ENCODE measurements around the gene GRIP2. TPM values are rescaled to one million over a fixed set of nuclear protein-coding genes. Genes with fewer than 3 reads are reported as not detected.

GRIP2 gene
- total RNA-seq, 2 donors from 2014 or later = 18.2 to 19.8 TPM

DNA sequence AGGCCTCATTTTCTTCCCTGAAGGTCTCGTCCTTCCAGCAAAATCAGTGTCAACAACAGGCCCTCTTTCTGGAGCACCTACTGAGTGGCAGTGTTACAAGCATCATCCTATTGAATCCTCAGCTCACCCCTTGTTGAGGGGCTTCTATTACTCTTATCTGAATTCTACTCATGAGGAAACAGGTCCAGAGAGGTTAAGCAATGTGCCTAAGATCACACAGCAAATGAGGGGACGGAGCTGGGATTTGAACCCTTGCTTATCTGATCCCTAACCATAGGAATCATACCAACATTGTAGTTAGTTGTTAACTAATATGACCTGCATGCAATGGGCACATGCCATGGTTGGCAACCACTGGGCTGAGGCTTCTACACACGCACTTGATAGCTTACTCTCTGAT, 74.7 kb downstream of the GRIP2 start:
- DNase-seq (no peak), ATAC-seq (no peak)
- intact Hi-C loops (cut with DNase I) = loop anchor here (5.0 to 10.0 kb wide), 2 partner anchors 203 to 811 kb away; no protein-coding TSS in a partner anchor

DNA sequence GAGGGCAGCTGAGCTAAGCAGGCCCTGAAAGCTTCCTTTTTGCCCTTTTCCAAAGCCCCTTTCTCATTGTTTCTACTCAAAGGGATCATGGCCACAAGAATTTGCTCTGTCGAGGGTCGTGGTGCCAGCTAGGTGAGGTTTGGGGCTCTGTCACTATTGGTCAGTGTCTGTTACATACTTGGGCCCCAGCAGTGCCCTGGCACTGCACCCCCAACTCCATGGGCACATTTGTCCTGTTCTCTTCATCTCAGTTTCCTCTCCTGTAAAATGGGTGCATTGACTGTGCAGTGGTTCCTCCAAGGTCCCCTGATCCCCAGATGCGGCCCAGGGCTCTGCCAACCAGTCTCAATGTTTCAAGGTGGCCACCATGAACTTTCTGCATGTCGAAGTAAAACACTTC, 75.6 kb downstream of the GRIP2 start:
- intact Hi-C loops (cut with DNase I) = loop anchor here in 1 of 2 donors (10.0 kb wide), 1 partner anchor 810 kb away; no protein-coding TSS in a partner anchor
- no peak for ATAC-seq
- DNase-seq = no peak

DNA sequence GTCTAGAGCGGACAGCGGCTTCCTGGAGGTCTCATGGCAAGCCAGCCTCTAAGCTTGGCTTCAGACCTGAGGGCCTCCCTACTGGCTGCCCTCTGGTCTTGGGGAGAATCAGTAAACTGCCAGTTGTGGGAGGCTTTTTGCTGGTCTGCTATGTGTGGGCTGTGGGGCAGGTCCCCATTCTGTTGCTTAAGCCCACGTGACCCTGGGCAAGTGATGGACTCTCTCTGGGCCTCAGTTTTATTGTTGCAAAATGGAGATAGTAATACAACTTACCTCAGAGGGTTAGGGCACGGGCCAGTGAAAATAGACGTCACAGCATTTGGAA, 76.0 kb downstream of the GRIP2 start:
- intact Hi-C loops (cut with DNase I) = loop anchor here in 1 of 2 donors (10.0 kb wide), 1 partner anchor 809 kb away; no protein-coding TSS in a partner anchor
- DNase-seq = no peak
- ATAC-seq = no peak

DNA sequence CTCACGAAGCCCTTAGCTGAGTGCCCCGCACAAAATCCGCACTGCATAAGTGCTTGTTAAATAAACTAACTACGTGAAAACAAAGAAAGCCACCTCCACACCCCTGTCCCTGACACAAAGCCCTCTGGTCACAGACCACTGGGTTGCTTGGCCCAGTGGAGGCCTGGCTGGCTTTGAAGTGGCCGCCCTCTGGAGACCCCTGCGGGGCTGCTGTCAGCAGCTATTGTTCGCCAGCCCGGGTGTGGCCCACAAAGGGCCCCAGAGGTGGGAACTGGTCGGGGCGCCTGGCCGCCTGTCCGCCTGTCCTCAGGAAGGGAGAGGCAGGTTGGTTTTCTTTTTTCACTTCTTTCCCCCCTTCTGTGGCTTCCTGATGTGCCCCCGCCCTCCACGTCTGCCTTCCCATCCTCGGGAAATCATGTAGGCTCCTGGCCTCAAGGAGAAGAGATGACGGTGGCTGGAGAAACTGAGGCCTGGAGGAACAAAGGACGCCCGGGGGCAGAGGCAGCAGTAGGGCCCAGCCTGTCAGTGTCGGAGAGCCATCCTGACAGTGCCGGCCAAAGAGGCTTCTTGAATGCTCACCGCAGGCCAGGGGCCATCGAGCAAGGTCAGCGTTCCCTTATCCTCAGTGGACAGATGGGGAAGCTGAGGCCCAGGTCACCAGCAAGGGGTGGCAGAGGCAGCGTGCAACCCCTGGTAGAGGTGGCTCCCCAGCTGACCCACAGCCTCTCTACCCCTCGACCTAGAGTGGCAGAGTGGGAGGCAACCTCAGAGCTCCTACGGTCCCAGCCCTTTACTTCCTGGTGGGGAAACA, 76.6 kb downstream of the GRIP2 start:
- ATAC-seq (no peak), DNase-seq (no peak)
- intact Hi-C loops (cut with DNase I) = loop anchor here in 1 of 2 donors (10.0 kb wide), 1 partner anchor 809 kb away; no protein-coding TSS in a partner anchor

DNA sequence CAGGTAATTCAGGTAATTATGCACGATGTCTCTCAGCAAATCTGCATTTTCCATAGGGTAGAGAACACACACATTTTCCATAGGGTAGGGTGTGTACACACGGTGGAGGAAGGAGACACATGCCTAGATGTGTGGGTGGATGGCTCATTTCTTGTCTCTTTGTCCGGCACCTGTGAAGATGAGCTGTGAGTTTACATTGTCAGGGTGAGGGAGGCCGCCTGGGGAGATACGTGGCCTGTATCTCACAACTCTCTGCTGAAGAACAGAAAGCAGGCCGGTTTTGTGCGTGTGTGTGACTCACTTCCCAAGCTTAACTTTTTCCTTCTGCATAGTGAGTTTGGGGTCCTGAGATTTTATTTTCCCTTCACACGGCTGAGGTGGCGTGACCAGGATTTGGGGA, 77.4 kb downstream of the GRIP2 start:
- DNase-seq (no peak), ATAC-seq (no peak)
- intact Hi-C loops (cut with DNase I) = loop anchor here in 1 of 2 donors (10.0 kb wide), 1 partner anchor 808 kb away; no protein-coding TSS in a partner anchor

DNA sequence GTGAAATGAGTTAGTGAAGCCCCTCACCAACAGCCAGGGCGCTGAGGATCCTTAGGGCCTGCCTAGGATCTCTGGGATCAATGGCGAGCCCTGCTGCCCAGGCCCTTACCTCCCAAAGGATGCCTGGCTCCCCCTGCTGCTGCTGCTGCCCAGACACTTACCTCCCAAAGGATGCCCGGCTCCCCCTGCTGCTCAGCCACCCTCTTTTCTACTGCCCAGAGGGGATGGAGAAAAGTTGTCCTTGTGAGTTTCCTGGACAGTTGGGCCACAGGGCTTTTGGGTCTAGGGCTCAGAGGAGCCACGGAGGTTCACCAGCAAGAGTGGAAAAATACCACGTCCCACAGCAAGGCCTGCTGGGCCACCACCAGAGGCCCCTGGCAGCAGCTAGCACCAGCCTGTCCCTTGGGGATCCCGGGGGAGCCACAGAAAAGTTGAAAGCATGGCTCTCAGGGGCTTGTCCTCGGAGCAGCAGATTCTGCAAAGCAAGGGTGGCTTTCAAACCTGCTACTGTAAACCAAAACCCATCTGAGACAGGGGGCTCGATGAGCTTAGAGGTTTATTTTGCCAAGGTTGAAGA, 78.3 kb downstream of the GRIP2 start:
- DNase-seq (no peak), ATAC-seq (peak; percentile 6 to 31)
- intact Hi-C loops (cut with DNase I) = loop anchor here in 1 of 2 donors (2.0 to 10.0 kb wide), 2 partner anchors 201 to 807 kb away; no protein-coding TSS in a partner anchor

DNA sequence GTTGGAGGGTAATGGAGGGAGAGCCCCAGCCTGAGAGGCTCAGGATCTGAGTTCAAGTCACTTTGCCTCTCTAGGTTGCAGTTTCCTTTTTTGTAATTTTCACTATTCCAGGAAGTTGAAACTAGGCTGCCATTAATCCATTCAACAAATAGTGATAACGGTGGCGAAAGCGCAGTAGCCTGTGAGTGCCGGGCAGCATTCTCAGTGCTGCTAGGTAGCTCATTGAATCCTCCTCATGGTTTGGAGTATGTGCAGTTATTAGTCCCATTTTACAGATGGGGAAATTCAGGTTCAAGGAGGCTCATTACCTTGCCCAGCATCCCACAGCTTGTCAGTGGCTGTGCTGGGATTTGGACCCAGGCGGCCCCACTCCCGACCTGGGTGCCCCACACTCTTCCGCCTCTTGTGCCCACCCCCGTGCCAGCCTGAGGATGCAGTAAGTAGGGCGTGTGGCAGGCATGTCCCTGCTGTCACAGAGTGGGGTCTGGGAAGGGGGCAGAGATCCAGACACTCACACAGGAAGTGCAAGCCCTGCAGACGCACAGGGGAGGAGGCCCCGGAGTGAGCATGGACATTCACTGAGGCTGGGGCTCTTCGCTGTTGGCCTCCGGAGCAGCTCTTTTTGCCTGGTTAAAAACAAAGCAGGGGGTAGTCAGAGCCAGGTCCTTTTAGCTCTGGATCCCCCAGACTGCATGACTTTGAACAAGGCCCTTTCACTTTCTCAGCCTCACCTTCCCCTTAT, 79.0 kb downstream of the GRIP2 start:
- intact Hi-C loops (cut with DNase I) = loop anchor here in 1 of 2 donors (2.0 to 10.0 kb wide), 2 partner anchors 200 to 806 kb away; no protein-coding TSS in a partner anchor
- DNase-seq (no peak), ATAC-seq (no peak)

DNA sequence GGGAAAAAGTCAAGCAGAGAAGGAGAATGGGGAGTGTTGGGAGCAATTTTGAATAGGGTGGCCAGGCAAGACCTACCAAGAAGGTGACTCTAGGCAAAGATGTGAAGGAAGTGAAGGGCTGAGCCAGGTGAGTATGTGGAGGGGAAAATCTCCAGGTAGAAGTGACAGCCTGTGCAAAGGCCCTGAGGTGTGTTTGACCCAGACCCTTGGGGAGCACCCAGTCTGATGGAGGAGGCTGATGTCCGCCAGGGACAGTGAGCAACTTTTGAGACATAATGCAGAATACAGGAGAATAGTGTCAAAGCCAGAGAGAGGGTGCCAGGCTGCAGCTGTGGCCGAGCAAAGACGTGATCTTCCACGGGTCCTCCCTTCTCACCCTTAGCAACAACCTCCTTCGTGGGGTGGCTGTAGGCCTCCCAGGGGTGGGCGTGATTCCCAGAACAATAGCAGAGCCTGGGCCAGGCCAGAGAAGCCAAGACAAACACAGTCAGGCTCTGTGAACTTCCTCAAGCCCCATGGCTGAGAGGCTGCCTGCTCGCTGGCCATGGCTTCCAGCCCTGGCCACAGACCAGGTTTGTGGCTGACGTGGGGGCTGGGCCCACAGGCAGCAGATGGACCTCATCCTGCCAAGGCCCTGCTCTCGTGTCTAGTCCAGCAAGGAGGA, 79.7 kb downstream of the GRIP2 start:
- DNase-seq (peak; percentile 83), ATAC-seq (peak; percentile 86 to 90)
- intact Hi-C loops (cut with DNase I) = loop anchor here in 1 of 2 donors (2.0 to 10.0 kb wide), 2 partner anchors 200 to 806 kb away; no protein-coding TSS in a partner anchor

DNA sequence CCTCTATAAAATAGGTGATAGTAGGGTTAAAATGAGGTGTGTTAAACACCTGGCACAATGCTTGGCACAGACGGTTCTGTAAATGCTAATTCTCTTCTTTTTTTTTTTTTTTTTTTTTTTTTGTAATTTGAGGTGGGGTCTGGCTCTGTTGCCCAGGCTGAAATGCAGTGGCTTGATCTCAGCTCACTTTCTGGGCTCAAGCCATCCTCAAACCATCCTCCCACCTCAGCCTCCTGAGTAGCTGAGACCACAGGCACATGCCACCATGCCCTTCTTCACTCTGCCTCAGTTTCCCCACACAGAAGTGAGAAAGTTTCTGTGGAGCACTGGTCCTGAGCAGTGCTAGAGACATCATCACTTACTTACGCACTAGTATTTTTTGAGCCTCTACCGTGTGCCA, 80.4 kb downstream of the GRIP2 start:
- ATAC-seq = no peak
- no peak for DNase-seq
- intact Hi-C loops (cut with DNase I) = loop anchor here in 1 of 2 donors (2.0 to 10.0 kb wide), 2 partner anchors 199 to 805 kb away; no protein-coding TSS in a partner anchor

DNA sequence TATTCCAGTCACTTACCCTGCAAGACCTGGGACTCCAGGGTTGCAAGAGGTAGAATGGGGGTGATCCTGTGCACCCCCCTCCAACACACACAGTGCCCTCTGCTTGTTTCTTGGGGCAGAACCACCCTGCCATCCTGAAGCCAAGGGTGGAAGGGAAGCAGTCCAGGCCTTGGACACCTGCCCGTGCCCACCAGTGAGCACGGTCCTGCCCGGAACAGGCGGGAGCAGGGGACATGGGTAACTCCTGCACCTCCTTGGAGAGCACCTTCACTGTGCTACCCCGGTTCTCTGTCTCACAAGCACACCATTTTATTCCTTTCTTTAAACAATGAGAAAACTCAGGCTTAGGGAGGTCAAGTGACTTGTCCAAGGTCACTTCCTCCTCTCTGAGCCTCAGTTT, 80.8 kb downstream of the GRIP2 start:
- intact Hi-C loops (cut with DNase I) = no loop called here
- DNase-seq (no peak), ATAC-seq (no peak)

DNA sequence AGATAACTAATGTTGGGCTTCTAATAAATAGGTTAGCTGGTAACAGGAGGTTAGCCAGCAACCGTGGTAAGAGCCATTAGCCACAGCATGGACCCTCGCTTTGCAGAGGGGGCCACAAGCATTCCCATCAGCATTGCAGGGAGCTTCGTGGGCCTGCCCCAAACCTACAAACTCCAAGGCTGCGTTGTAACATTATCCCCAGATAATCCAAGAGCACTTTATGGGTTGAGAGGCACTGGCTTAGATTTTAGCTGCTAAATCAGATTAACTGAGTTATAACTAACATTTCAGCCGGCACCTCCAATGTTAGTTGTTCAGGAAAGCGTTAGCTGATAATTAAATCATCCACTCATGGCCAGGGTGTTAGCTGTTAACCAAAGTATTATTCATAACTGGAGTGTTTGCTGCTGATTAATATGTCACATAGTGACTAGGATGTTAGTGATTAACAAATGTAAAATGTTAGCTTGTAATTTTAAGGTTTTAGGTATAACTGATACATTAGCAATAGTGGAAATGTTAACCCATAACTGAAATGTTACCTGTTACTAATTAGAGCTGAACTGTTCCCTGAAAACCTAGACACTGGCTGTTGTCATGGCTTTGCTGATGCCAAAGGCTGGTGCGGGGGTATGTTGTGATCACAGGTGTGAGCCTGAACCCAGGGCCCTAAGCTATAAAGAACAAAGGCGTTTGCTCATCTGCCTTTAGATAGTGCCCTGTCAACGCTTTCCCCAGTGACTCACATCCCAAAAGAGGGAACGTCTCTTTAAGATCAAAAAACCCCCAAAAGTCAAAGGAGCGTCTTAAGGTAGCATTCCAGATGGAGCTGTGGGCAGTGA, 81.5 kb downstream of the GRIP2 start:
- DNase-seq (no peak), ATAC-seq (no peak)
- intact Hi-C loops (cut with DNase I) = no loop called here

DNA sequence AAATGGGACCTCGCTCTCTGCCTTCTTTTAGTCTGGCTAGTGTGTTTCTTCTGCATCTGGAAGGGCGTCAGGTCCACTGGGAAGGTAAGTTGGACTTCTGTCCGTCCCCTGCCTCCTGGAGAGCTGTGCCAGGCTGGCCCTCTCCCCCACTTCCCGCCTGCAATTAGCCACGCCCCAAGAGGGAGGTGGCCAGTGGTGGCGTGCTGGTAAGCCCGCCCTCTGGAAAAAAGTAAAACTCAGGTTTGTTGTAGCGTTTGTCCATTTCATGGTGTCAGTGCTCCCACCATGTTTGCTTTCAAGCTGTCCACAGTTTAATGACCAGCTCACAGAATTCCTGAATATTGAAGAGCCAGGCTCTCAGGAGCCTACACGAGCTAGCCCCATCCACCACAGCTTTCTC, 82.1 kb downstream of the GRIP2 start:
- ATAC-seq = no peak
- no peak for DNase-seq
- intact Hi-C loops (cut with DNase I) = no loop called here

DNA sequence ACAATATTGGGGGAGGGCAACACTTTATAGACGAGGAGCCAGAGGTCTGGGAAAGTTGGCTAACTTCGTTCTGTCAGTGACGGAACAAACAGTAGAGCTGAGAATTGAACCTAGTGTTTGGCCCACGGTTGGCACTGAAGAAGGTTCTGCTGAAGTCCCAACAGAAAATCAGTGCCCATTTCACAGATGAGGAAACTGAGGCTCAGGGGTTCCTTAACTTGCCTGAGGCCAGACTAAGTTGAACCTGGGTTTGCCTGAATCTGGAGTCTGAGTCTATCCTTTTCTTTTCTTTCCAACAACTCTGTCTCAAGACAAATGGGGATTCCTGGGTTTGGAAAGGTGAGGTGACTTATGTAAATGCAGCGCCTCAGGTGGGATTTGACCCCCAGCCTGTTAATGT, 82.7 kb downstream of the GRIP2 start:
- no peak for ATAC-seq
- no peak for DNase-seq
- intact Hi-C loops (cut with DNase I) = no loop called here

DNA sequence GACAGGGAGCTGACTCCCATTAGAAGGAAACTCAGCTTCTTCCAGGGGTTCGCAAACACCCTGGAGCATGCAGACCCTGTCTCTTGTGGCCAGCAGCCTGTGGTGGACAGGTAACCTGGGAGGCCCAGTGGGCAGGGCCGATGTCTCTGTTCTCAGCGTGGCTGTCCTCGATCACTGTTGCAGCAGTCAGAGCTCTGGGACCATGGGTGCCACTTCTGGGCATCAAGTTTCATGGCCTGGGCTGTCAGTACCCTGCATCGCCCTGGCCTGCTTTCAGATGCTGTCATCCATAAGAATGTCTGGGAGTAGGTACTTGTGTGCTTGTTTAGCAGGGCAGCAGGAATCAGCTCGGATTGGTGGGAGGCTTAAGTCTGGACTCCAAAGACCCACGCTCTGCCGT, 83.3 kb downstream of the GRIP2 start:
- ATAC-seq = no peak
- intact Hi-C loops (cut with DNase I) = no loop called here
- no peak for DNase-seq

DNA sequence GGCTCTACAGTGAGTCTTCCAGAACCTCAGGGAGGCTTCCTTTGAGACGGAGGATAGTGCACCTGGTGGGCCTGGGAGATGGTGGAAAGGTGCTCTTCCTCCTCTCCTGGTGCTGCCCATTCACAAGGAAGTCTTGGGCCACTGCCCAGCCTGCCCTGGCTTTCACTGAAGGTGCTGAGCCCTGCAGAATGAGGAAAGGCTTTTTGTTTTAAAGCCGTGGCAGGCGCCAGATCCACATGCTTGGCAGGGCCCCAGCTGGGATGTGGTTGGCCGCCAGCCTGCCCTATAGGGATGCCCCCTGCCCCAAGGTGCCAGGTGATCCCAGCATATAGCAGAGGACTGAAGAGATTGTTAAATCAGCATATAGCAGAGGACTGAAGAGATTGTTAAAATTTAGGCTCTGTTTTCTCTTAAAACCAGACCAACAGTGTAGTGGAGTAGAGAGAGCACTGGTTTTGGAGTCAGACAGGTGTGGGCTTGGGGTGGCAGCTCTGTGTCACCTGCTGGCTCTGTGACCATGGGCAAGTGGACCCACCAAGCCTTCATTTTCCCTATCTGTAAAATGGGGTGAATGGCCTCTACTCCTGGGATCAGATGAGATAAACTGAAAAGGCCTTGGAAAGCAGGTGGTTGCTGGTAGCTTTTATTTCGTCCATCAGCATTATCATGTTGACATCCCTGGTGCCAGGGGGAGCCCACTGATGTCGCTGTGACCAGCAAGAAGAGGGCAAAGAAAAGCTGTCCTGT, 84.4 kb downstream of the GRIP2 start:
- intact Hi-C loops (cut with DNase I) = no loop called here
- ATAC-seq (no peak), DNase-seq (no peak)

DNA sequence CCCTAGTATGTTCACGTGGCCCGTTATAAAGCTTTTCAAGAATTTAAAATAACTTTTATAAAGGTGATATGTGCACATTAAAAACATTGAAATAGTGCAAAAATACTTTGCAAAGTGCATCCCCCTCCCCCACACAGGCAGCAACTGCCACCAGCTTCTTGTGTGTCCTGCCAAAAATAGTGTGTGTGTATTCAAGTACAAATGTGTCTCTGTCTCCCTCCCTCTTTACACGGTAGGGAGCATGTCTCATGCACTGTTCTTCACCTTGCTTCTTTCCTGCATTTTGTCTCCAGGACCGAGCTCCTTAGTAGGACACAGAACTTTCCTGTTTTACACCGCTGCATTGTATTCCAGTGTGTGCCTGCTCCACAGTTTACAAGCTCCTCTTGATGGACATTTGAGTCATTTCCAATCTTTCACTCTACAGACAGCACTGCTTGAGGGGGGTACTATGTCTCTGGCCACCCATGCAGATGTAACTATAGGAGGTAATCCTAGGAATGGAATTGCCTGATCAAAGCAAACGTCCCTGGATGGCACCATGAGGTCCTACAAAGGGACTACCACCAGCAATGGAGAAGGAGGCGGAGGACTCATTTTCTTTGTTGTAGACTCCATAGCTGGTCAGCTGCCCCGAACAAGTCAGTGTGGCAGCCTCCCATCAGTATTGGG, 85.4 kb downstream of the GRIP2 start:
- intact Hi-C loops (cut with DNase I) = no loop called here
- ATAC-seq (no peak), DNase-seq (no peak)

All from left cardiac atrium (tissue), 4 donors.